Ovary (tissue), 9 donors: Measurements from ENCODE around the gene IRF3. TPM values are rescaled to one million over a fixed set of nuclear protein-coding genes. Genes with fewer than 3 reads are reported as not detected.

Experiments
- DNase-seq, 5 donors: peaks; one replicate each; pipeline ENCODE4 v3.0.0-alpha.2; 2019 to 2020
- H3K27ac ChIP-seq, 2 donors: fragments of 200-600 bp; one replicate each; pipeline versions ENCODE4 v1.5.1 to v1.8.0; 2019 to 2022
- H3K27me3 ChIP-seq: fragments of 200-600 bp; one replicate; pipeline ENCODE4 v1.8.0; 2022
- H3K36me3 ChIP-seq: fragments of 200-600 bp; sonication (generic); one replicate; pipeline ENCODE4 v1.5.1; 2019
- H3K4me1 ChIP-seq: one replicate; pipeline ENCODE4 v1.8.1; 2013; ENCODE audit warnings: mild to moderate bottlenecking, moderate library complexity; ENCODE audit not compliant: insufficient read depth
- H3K4me3 ChIP-seq: fragments of 200-600 bp; sonication (generic); one replicate; pipeline ENCODE4 v1.5.1; 2017
- H3K9me3 ChIP-seq, 2 donors: fragments of 200-600 bp in 1 of 2; sonication (generic) in 1 of 2; one replicate each; pipeline versions ENCODE4 v1.5.1 to v1.8.1; 2013 to 2019; ENCODE audit warnings: mild to moderate bottlenecking in 1 of 2, moderate library complexity in 1 of 2
- CTCF ChIP-seq, 3 donors: fragments of 450-650 bp in 2 of 3; fragments of 200-600 bp in 1 of 3; IDR thresholded peaks; one replicate each; pipeline versions ENCODE4 v1.5.1 to v1.8.0; 2016 to 2022; ENCODE audit warnings: antibody characterized with exemption in 3 of 3, mild to moderate bottlenecking in 1 of 3
- EP300 ChIP-seq: sonication (generic); formaldehyde crosslinking; IDR thresholded peaks from one replicate; pipeline ENCODE4 v1.6.1; 2017; ENCODE audit warnings: antibody characterized with exemption
- POLR2A ChIP-seq: fragments of 450-650 bp; IDR thresholded peaks from one replicate; pipeline ENCODE4 v1.6.1; 2017; ENCODE audit warnings: antibody characterized with exemption, mild to moderate bottlenecking, moderate library complexity
- WGBS, 3 donors: extraction: QIAGEN DNeasy Blood & Tissue Kit in 1 of 3; methylation state at CpG; one replicate each; pipeline versions ENCODE4 v1.1.5 to v1.1.7; 2013 to 2017; 5-methylcytosine and 5-hydroxymethylcytosine counted together
- intact Hi-C, 4 donors: fragments of 100-400 bp; cut with DNase I; formaldehyde crosslinking; loops; one replicate each; pipeline versions ENCODE4 v1.11.0 to v1.15.1; 2022 to 2023
- polyA plus RNA-seq, 2 donors: library from polyadenylated mRNA; stranded (reverse); fragments of 200-250 nt in 1 of 2; fragments of 350-450 nt in 1 of 2; fragmentation: Illumina TruSeq in 1 of 2; extraction: RNeasy Lipid Tissue Mini Kit (QIAGEN cat#74804) in 1 of 2; gene quantifications; one replicate each; pipeline ENCODE4 v1.2.3, GENCODE V29; 2013 to 2014
- total RNA-seq, 7 donors: library from RNA; depleted of rRNA in 2 of 7; stranded (reverse); fragments of >200 nt in 2 of 7; fragmentation: NEBNext Ultra II Directional in 3 of 7; extraction: Animal tissue kit (Norgen Biotek cat#: 25700) in 3 of 7; gene quantifications; one replicate each; pipeline versions ENCODE4 v1.1.0 to v1.2.4, GENCODE V29; 2016 to 2023
- donor health status: DM: no; HTN: no; CAD: no; lungs with moderate emphysema.
- donor health status: DM: no; HTN: no; CAD: no.
- donor health status: Bipolar disorder and iron deficiency.
- donor health status: DM: yes; HTN: yes; CAD: no.
- donor health status: DM: no; HTN: no; CAD: no.
- donor health status: DM: yes; HTN: yes; CAD: no.

Gene IRF3
- total and polyA plus RNA-seq, 9 donors = 24.2 to 89.0 (median 69.5) TPM

DNA sequence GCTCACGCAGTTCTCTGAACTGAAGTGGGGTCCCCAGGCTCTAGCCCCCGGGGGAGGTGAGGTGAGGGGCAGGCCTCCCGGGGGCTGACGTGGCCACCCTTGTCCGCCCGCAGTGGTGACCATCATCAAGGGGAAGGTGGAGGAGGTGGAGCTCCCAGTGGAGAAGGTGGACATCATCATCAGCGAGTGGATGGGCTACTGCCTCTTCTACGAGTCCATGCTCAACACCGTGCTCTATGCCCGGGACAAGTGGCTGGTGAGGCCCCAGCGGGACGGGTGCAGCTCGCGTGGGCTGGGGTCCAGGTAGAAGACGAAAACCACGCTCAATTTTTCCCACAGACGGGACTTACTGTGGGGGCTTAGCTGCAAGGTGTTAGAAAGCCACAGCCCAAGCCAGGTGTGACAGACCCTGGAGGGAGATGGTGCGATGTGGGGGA lies 18.2 kb upstream of the IRF3 start:
- 89 to 93% (median 92%) methylated on average over 18 of the region's 18 CpGs for WGBS, 3 donors
- Histone ChIP-seq H3K27me3 (no peaks in the 10 kb centered on the region), H3K36me3 (no peaks in the 10 kb centered on the region), H3K27ac (no peak overlapping the region), H3K9me3 (no peaks in the 10 kb centered on the region), H3K4me3 (no peak overlapping the region), H3K4me1 (peaks cover 2% of the 10 kb centered on the region)
- no peak for DNase-seq
- intact Hi-C loops = loop anchor here in 1 of 4 donors (10.0 kb wide), 2 partner anchors 89 to 209 kb away; partner anchors contain the start of genes FLT3LG and PRR12
- TF ChIP-seq POLR2A = no peak
- no peak for TF ChIP-seq EP300
- TF ChIP-seq CTCF (IDR thresholded peaks at IDR 0.05) = no peak

- H3K4me3 ChIP-seq = no peak overlapping the region
- H3K9me3 ChIP-seq = no peaks in the 10 kb centered on the region
- intact Hi-C loops = loop anchor here in 1 of 4 donors (10.0 kb wide), 2 partner anchors 87 to 207 kb away; partner anchors contain the start of genes FLT3LG and PRR12
- peaks cover 6% of the 10 kb centered on the region for H3K4me1 ChIP-seq
- H3K27ac ChIP-seq = no peak overlapping the region
- no peak for DNase-seq
- H3K36me3 ChIP-seq = no peaks in the 10 kb centered on the region
- 80 to 81% (median 81%) methylated on average over 6 to 8 of the region's 8 CpGs for WGBS, 3 donors
- H3K27me3 ChIP-seq = no peaks in the 10 kb centered on the region
- TF ChIP-seq EP300 (no peak), POLR2A (no peak), CTCF (IDR thresholded peaks at IDR 0.05) (no peak)
Measured at GRCh38 chr19:49682274-49682673, 16.6 kb upstream of the IRF3 start.

- H3K9me3 ChIP-seq = no peaks in the 10 kb centered on the region
- DNase-seq = peak in 4 of 5 donors; percentile 31 to 50 (median 43)
- H3K4me3 ChIP-seq = no peak overlapping the region
- WGBS, 3 donors = 78 to 81% (median 79%) methylated on average over 19 of the region's 19 CpGs
- H3K27me3 ChIP-seq = no peaks in the 10 kb centered on the region
- intact Hi-C loops = loop anchor here in 1 of 4 donors (10.0 kb wide), 2 partner anchors 87 to 207 kb away; partner anchors contain the start of genes FLT3LG and PRR12
- H3K27ac ChIP-seq = no peak overlapping the region
- TF ChIP-seq EP300 (no peak), POLR2A (no peak), CTCF (IDR thresholded peaks at IDR 0.05) (no peak)
- H3K4me1 ChIP-seq = peaks cover 6% of the 10 kb centered on the region
- no peaks in the 10 kb centered on the region for H3K36me3 ChIP-seq
Measured at GRCh38 chr19:49681830-49682229, 16.2 kb upstream of the IRF3 start.

- WGBS, 3 donors = 28 to 46% (median 29%) methylated on average over 25 to 40 of the region's 40 CpGs
Measured at GRCh38 chr19:49680421-49681351, 15.0 kb upstream of the IRF3 start.

More at GRCh38 chr19:49680421-49681351, 15.0 kb upstream of the IRF3 start:
- peak; percentile 90 to 97 (median 96) for DNase-seq
- peak; percentile 96 to 100 (median 98) for TF ChIP-seq CTCF (IDR thresholded peaks at IDR 0.05)
- TF ChIP-seq EP300 = no peak
- H3K9me3 ChIP-seq = no peaks in the 10 kb centered on the region
- intact Hi-C loops = loop anchor here in 1 of 4 donors (10.0 kb wide), 2 partner anchors 86 to 206 kb away; partner anchors contain the start of genes FLT3LG and PRR12
- H3K4me1 ChIP-seq = peaks cover 6% of the 10 kb centered on the region
- peak overlapping the region; percentile 32 to 56 for H3K27ac ChIP-seq
- no peak overlapping the region for H3K4me3 ChIP-seq
- H3K36me3 ChIP-seq = no peaks in the 10 kb centered on the region
- no peaks in the 10 kb centered on the region for H3K27me3 ChIP-seq
